Left kidney (tissue), 2 donors: ENCODE results near the gene QRICH1. TPM values are rescaled to one million over a fixed set of nuclear protein-coding genes. Genes with fewer than 3 reads are reported as not detected.
A peak's percentile ranks its signal among the peaks of the same experiment; 100 is the strongest.

Source experiments
- DNase-seq: peaks from one replicate; pipeline ENCODE4 v3.0.0-alpha.2; 2013
- polyA plus RNA-seq: library from polyadenylated mRNA; unstranded; fragments of 120-200 nt; gene quantifications from one replicate; pipeline ENCODE4 v1.2.1, GENCODE V29; 2013; ENCODE audit not compliant: insufficient read length

QRICH1 gene
- polyA plus RNA-seq, 1 donor: 97.6 TPM

- DNase-seq: no peak
These were observed 94.6 kb downstream of the QRICH1 start for GRCh38 chr3:48999085-48999858.

- DNase-seq: no peak
These were observed 95.9 kb downstream of the QRICH1 start for GRCh38 chr3:48997714-48998637.

DNA sequence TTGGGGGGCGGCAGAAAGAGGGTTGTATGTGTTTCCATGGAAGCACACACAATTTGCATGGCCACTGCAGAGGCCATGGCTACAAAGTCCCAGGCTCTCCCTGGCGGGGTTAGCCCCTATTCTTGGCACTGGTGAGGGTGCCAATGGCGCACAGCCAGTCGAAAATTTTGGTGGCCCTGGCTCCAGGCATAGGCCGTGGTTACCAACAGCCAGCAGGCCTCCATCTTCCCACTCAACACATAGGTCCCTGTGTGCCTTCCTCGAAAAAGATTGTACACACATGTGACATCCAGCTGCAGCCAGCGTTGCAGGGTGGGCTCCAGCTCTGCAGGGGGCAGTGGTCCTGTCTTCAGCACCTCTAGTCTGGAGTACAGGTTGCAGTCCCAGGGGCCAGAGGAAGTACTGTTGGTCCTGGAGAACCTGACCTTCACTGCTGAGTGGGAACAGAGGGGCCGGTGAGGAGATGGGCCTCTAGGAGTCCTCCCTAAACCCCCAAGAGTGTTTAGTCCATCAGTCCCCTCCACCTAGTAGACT is 96.7 kb downstream of the QRICH1 start:
- no peak for DNase-seq

- DNase-seq: no peak
These were observed 97.2 kb downstream of the QRICH1 start for GRCh38 chr3:48996640-48997039.

- no peak for DNase-seq
These were observed 100.0 kb downstream of the QRICH1 start for GRCh38 chr3:48993834-48994233.

DNA sequence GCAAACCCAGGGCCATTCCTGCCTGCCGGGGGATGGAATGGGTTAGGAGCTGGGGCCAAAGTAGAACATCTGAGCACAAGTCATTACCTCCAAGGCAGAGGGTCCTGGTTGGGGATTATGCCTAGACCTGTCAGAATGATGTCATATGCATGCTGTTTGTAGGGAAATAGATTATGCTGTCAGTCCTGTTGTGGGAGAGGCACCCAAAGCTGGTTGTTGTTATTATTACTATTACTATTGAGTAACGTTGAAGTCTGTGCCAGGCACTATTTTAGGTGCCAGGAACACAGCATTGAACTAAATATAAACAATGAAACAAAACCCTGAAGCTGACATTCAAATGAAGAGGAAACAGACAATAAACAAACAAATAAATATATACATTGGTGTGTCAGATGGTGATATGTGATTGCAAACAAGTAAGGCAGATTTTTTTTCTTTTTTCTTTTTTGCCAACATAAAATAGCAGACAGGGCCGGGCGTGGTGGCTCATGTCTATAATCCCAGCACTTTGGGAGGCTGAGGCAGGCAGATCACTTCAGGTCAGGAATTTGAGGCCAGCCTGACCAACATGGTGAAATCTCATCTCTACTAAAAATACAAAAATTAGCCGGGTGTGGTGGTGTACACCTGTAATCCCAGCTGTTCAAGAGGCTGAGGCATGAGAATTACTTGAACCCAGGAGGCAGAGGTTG is 101.9 kb downstream of the QRICH1 start:
- no peak for DNase-seq

DNA sequence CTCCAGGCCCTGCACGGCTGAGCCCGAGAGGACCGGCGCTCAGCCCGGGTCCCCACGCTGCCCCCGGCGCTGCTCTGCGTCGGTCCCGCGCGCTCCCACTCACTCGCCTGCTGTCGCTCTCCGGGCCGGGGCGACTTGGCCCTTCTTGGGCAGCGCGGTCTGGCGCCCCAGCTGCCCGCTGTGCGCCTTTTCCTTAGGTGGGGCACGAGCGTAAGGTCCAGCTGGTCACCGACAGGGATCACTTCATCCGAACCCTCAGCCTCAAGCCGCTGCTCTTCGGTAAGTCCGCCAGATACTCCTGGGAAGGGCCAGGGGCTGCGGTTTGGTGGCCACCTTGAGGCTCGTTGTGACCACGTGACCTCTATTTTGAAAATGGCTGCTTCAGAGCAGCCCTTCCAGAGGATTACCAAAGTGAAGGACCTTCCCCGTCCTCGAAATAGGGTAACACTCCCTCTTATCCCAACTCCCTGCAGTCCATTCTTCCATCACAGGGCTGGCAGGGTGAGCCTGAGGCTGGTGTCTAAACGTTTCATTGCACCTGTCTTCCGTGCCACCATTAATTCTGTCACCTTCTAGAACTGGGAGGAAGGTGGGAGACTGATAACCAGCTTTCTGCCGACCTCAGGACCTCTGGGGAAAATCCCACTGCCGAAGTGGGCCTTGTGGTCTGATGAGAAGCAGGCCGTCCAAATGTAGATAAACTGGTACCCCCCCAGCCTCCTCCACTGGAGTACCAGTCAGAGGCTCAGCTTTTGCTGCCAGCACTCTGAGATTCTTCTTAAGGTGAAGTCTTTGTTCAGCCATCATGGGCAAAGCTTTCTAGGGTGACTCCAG is 103.0 kb downstream of the QRICH1 start:
- no peak for DNase-seq

GRCh38 chr3:48989796-48990635 is 103.9 kb downstream of the QRICH1 start, which contains the start of gene P4HTM:
TSS of gene P4HTM (plus strand) at chr3:48990241. CDS start at chr3:48990257, 16 bp downstream.
- DNase-seq: peak; percentile 85

DNA sequence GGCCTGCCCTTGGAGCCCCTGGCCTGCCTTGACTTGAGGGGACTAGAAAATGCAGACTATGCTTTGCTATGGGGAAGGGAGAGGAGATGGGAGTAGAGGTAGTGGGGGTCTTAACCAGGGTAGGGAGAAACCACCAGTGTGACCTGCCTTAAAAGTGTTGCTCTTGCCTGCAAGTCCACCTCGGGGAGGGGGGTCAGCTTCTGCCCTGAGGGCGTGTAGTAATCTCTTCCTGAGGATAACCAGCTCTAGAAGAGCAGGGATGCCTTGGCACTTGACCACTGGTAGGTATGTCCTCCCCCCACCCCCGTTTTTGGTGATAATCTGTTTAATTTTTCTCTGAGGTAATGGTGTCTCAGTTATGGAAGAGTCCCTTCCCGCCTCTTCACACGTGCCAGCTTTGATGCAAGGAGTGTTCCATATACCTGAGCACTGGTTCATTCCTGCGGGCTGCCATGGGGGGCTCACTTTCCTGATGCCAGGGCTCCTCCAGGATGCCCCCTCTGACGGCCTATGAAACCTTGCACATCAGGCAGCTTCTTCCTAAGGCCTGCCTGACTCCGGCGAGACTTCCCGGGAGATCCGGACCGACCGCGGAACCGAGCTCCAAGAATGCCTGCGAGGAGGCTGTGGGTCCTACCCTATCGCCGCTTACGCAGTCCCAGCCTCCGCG is 104.6 kb downstream of the QRICH1 start:
- no peak for DNase-seq

- no peak for DNase-seq
These were observed 108.0 kb downstream of the QRICH1 start for GRCh38 chr3:48985831-48986376.

DNA sequence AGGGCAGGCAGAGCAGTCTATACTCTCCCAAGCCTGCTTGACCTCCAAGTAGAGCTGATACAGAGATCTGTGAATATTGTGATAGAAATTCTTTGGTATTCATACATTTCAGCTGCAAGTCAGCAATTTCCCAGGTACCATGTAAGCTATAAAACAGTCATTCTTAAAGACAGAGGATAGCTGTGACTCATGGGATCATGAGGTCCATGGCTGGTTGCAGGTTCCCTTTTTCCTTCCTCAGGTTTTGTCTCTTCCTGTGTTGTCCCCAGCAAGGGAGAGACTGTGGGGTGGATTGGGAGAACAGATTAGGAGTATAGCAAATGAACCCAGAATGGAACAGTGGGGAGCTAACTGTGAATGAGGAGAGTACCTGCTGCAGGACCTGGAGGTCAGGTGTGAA is 109.2 kb downstream of the QRICH1 start:
- no peak for DNase-seq

GRCh38 chr3:48983096-48983495 is 110.8 kb downstream of the QRICH1 start:
- no peak for DNase-seq

DNA sequence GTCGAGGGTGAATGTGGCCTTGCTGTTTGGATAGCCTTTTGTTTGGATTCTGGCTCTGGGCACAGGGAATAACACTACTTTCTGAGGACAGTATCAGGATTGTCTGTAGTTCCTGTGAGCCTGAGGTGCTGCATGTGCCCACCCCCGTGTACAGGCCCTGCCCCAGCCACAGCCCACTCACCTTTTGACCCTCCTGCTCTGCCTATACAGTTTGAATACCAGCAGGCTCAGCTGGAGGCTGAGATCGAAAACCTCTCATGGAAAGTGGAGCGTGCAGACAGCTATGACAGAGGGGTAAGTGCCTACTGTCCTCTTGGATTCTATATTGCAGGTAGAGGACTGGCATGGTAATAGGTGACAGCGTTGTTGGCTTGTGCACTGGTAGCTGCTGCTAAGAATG is 111.2 kb downstream of the QRICH1 start:
- no peak for DNase-seq

- no peak for DNase-seq
These were observed 111.9 kb downstream of the QRICH1 start for GRCh38 chr3:48982016-48982415.

- no peak for DNase-seq
These were observed 113.6 kb downstream of the QRICH1 start for GRCh38 chr3:48980295-48980694.
